ENCODE data around the gene BTBD10. TPM values are rescaled to one million over a fixed set of nuclear protein-coding genes. Genes with fewer than 3 reads are reported as not detected.

The BTBD10 gene
- total RNA-seq, 1 experiment from 2014 or later: 23.3 TPM

GRCh38 chr11:13480198-13480597 is 17.2 kb upstream of the BTBD10 start:
- no peak for TF ChIP-seq CTCF (conservative IDR thresholded peaks at IDR 0.05)
- H3K27ac Mint-ChIP-seq: no peak overlapping the region
- Histone ChIP-seq H3K18ac (ENCODE audit: insufficient read length, low read depth, low read length) (no peak overlapping the region), H3K27me3 (ENCODE audit: insufficient read depth, low read length) (no peaks in the 10 kb centered on the region), H3K23me2 (ENCODE audit: insufficient read length, low read depth, low read length, poor library complexity, severe bottlenecking) (no peaks in the 10 kb centered on the region), H3K9me3 (ENCODE audit: control insufficient read depth, low read depth, low read length) (no peaks in the 10 kb centered on the region), H3K56ac (ENCODE audit: insufficient read length, low read depth, low read length) (no peak overlapping the region), H3T11ph (ENCODE audit: low read length) (no peak overlapping the region), H3K4me1 (ENCODE audit: insufficient read depth, low read length) (no peaks in the 10 kb centered on the region), H3K4ac (ENCODE audit: low read depth, low read length) (no peak overlapping the region), H2BK120ac (ENCODE audit: low read depth, low read length, poor library complexity, severe bottlenecking) (no peak overlapping the region), H2BK15ac (ENCODE audit: low read depth, low read length) (no peak overlapping the region), H4K8ac (replicated peaks; ENCODE audit: insufficient read length, low read depth, low read length) (no peak overlapping the region), H2BK20ac (ENCODE audit: low read depth, low read length, poor library complexity, severe bottlenecking) (no peak overlapping the region), H4K5ac (ENCODE audit: insufficient read length, low read depth, low read length) (no peak overlapping the region), H2AK5ac (ENCODE audit: insufficient read length, low read length) (no peak overlapping the region), H4K91ac (ENCODE audit: insufficient read length, low read depth, low read length) (no peak overlapping the region), H3K23ac (ENCODE audit: insufficient read length, low read depth, low read length) (no peak overlapping the region), H2BK12ac (ENCODE audit: insufficient read length, low read depth, low read length) (no peak overlapping the region), H3K14ac (ENCODE audit: insufficient read depth, low read length) (no peak overlapping the region), H3K9ac (ENCODE audit: extremely low read depth, insufficient read length, low read length) (no peak overlapping the region), H4K20me1 (ENCODE audit: control insufficient read depth, insufficient read depth, insufficient read length) (no peaks in the 10 kb centered on the region), H3K27ac (ENCODE audit: insufficient read length, low read depth, low read length) (no peak overlapping the region), H3K79me1 (ENCODE audit: insufficient read depth, low read depth, low read length, poor library complexity, severe bottlenecking) (no peaks in the 10 kb centered on the region), H3K79me2 (ENCODE audit: insufficient read depth, low read length) (no peaks in the 10 kb centered on the region), H3K4me2 (ENCODE audit: insufficient read depth, insufficient read length, low read length) (no peak overlapping the region), H2AFZ (ENCODE audit: low read length) (no peak overlapping the region), H2BK5ac (ENCODE audit: insufficient read length, low read length) (no peak overlapping the region)
- peaks cover 0 to 9% (median 3%) of the 10 kb centered on the region in 3 experiments; a peak in 5 of 7 replicates for H3K36me3 Mint-ChIP-seq (ENCODE audit: insufficient read depth in 1 of 3, low read depth in 3 of 3)
- H3K4me3 Mint-ChIP-seq: no peak overlapping the region
- H3K4me1 Mint-ChIP-seq: no peaks in the 10 kb centered on the region
- peaks cover 25 to 26% of the 10 kb centered on the region in 2 experiments for H3K9me3 Mint-ChIP-seq
- DNase-seq: no peak
- WGBS (ENCODE audit: extremely low coverage, insufficient read length, low lambda C conversion rate): no CpG with 5 or more reads among the region's 9 CpGs
- H3K27me3 Mint-ChIP-seq (ENCODE audit: low read depth): peaks cover 10% of the 10 kb centered on the region

Data from H9 (cell line).